Hematopoietic multipotent progenitor cell treated with erythropoietin and hydrocortisone succinate and interleukin-3 and kit ligand, for 4 days (in vitro differentiated cells): ENCODE results near the gene RECQL.
A peak's percentile ranks its signal among the peaks of the same experiment; 100 is the strongest.
"Not testable (repeated sequence)": the region's sequence is repeated elsewhere in the genome, so short reads cannot be mapped to it uniquely, and the experiment has no call there.

Source experiments
- DNase-seq: peaks from one replicate; pipeline ENCODE4 v3.0.0-alpha.2; 2015

Gene RECQL

DNA sequence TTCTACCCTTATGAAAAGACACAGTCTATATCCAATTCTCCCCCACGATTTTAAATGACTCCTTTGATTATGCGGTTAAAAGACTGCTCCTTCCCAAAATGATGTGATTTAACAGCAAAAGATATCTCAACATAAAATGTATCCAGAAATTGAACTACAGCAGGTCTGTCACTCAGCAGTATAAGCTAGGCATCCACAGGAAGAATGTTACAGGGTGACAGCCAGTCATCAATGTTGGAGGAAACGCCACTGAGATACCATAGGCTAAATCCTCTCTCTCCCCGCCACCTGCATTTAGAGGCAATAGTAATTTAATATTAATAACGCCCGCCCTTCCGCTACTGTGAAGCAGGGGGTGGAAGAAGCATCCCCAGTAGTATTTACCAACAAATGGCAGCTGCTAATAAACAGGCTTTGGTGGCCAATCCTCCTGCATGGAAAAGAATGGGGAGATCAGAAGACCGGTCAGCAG is 613 bp downstream of the RECQL start:
- DNase-seq = no peak

GRCh38 chr12:21499765-21500164 is 1.7 kb downstream of the RECQL start:
- DNase-seq = no peak

DNA sequence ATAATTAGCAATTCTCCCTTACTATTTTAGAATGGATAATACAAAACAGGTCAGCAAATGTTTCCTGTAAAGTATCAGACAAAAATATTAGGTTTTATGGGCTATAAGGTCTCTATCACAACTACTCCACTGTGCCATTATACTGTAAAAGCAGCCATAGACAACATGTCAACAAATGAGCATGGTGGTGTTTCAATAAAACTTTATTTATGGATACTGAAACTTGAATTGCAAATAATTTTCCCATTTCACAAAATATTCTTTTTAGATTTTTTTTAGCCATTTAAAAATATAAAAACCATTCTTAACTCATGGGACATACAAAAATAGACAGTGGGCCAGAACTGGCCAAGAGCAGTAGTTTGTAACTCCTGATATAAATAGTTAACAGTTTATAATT is 15.4 kb downstream of the RECQL start:
- no peak for DNase-seq

DNA sequence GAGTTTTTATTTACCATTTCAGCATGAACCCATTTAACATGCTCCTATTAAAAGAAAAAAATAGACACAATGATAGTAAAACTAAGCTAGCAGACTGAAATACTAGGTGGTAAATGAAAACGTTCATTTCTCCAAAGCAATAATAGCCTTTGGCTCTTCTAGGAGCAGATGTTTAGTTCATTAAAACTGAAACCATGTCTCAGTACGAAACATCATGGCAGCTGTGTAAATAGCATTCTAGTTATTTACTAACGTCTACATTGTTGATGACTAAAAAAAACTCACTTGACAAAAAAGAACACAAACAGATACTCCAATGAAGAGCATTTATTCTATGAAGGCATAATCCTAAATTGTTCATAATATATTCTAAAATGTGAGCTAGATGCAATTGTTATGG is 17.9 kb downstream of the RECQL start:
- DNase-seq = no peak

DNA sequence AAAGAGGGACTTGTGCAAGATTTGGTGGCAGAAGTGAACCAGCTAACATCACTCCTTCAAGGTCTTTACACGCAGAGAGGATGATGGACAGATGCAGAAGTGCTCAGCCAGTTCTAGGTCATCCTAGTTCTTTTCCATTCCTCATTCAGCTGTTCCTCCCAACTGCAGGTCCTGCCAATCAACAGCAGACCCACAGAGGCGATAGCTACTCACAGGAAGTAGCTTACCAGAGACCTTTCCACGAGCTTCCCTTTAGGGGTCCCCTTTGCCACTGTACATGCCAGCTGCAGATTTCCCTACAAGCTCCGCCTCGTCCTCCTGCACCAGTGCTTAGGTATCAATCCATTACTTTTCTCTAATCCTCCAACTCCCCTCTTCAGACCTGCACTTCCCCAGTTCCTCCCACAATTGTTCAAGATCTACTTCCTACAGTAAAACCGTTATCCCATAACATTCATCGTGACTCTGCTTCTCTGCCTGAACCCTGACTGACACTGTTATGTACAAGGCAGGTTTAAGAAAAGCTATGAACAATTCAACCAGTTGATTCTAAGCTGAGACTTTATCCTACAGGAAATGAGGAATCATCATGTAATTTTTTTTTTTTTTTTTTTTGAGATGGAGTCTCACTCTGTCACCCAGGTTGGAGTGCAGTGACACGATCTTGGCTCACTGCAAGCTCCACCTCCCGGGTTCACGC is 22.5 kb downstream of the RECQL start:
- peak; percentile 12 for DNase-seq

DNA sequence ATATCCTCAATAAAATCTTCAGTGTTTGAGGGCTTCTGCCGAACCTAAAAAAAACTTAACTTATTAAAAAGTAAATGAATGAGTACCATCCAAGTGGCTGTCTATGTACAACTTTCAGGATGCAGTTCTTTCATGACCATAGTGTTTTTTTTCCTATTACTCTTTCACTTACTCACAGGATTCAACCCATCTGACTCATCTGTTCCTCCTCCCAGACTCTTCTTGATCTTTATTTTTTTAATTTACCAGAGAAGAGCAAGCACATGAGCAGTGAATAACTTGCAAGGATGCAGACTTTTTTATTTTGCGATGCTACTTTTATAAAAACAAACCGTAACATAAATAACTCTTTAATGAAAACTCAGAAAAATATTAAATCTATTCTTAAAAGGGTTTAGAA is 24.5 kb downstream of the RECQL start:
- no peak for DNase-seq

DNA sequence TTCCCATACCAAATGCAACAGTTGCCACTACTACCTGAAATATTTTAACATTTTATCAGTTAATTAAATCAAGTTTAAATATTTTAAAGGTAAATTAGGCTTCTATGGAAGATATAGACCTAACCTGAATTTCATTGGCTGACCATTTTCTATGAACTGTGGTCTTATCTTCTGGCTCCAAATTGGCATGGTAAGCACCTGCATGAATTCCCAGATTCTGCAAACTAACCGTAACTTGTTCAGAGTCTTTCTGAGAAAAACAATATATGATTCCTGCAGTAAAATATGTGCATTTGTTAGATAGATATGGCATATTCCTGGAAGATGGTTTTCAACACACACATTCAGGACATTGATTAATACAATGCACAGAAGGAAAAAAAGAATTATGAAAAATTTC is 25.9 kb downstream of the RECQL start:
- DNase-seq = no peak

- no peak for DNase-seq
Observed at GRCh38 chr12:21472197-21472823, 29.1 kb downstream of the RECQL start.

GRCh38 chr12:21471294-21471693 is 30.1 kb downstream of the RECQL start:
- DNase-seq = no peak

GRCh38 chr12:21467334-21467733 is 34.1 kb downstream of the RECQL start:
- not testable (repeated sequence) for DNase-seq

- DNase-seq = no peak
Observed at GRCh38 chr12:21459474-21459873, 42.0 kb downstream of the RECQL start.

DNA sequence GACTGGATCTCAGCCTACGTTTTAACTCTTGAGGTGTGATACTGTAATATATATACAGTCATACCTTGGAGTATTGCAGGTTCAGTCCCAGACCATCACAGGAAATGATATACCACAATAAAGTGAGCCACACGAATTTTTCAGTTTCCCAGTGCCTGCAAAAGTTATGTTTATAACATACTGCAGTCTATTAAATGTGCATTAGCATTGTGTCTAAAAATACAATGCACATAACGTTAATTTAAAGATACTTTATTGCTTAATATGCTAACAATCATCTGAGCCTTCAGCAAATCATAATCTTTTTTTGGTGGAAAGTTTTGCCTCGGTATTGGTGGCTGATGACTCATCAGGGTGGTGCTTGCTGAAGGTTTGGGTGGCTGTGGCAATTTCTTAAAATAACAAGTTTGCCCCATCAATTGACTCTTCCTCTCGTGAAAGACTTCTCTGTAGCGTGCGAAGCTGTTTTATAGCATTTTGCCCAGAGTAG is 45.1 kb downstream of the RECQL start:
- no peak for DNase-seq

- no peak for DNase-seq
Observed at GRCh38 chr12:21453312-21453852, 48.1 kb downstream of the RECQL start.

GRCh38 chr12:21451529-21451928 is 49.9 kb downstream of the RECQL start:
- no peak for DNase-seq

DNA sequence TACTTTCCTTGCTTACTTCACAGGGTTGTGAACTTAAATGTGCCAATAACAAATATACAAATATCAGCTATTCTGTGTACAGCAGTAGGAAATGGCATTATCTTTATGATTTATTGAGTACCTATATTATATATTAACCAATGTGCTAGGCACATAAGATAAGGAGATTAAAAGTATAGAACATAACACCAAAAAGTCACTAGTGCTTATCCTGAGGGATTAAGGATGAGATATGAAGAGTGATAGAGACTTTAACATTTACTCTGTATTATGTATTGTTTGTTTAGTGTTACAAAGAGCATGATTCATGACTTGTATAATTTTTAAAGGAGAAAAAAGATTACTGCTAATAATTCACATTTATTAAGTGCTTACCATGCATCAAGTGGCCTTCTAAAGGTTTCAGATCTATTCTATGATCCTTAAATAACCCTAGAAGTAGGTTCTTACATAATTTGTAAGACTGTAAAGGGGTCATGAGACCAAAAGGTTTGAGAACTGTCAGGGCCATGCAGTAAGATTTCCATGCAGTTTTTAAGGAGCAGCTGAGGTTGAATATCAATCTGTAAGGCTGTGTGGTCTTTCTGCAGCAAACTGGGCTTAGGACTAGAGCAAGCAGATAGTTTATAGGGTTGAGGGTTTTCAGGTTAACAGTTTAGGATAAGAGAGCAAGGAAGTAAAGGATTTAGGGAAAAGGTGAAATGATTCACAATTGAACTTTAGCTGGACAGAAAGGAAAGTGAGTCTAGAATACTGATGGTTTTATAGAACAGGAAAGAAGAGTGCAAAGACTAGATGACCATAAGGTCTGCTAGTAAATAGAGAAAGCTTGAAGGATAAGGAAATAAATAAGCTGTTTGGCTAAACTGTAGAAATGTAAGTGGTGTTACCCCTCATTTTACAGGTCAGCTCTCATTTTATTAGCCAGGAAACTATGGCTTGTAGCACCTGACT is 57.0 kb downstream of the RECQL start:
- no peak for DNase-seq

DNA sequence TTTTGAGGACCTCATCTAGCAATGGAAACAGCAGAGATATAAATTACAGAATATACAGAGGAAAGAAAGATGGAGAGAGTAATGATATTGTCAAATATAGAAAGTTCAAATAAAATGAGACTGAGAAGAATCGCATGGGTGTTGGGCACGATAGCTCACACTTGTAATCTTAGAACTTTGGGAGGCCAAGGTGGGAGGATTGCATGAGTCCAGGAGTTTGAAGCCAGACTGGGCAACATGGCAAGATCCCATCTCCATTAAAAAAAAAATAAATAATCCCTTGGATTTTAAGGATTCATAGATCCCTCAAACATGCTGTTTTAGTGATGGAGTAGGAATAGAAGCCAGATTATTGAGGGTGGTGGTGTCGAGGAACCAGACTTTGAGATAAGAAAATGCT is 62.1 kb downstream of the RECQL start:
- no peak for DNase-seq

DNA sequence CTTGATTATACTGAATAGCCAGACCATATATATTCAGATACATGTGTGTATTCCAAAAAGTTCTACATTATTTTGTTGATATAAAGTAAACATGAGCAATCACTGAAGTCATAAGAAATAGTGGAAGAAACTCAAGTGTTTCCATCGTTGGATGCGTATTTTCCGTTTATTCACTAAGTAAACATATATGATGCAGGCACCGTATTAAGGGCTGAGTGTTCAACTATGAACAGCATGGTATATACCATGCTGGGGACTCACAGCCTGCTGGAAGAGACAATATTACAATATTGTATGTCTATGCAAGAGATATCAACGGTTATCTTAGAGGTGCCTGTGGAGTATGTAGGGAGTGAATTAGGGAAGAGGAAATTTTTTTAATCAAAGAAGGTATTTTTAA is 62.8 kb downstream of the RECQL start:
- DNase-seq = peak; percentile 30

DNA sequence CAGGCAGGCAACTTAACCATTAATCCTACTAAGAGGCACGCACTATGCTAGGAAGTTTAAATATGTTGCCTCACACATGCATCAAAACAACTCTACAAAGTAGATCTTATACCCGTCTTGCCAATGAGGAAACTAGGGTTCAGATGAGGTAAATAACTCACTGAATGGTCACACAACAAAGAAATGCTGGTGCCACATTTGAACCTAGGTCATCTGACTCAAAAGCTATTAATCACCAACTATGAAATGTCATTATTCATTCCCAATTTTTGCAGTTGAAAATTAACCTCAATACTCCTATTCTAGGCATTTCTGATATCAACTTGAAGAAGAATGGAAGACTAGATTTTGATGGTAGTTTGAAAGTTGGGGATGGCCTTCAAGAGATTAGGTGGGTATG is 66.7 kb downstream of the RECQL start:
- no peak for DNase-seq

DNA sequence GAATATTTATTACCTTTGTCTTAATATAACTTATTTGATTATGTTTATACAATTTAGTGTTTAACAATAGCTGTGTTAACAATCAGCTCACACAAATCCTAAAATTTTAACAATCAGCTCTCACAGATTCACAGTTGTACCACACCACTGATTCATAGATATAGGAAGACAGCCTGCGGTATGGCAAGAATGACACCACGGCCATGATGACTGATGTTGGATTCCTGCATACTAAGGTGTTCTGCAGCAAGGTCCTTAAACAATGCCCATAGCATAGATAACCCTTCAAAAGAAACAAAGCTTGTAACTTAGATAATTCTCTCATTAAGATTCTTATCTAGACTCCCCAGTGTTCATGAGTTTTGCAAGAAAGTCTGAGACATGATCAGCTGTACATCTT is 67.9 kb downstream of the RECQL start:
- no peak for DNase-seq

- no peak for DNase-seq
Observed at GRCh38 chr12:21429994-21430393, 71.4 kb downstream of the RECQL start.

GRCh38 chr12:21428241-21428640 is 73.2 kb downstream of the RECQL start:
- no peak for DNase-seq

- not testable (repeated sequence) for DNase-seq
Observed at GRCh38 chr12:21419009-21419699, 82.3 kb downstream of the RECQL start.
